ENCODE data around the gene PADI6.

The PADI6 gene

GRCh38 chr1:17425806-17426600 is 54.0 kb downstream of the PADI6 start:
- H3K4me1 ChIP-seq (ENCODE audit: low read depth, poor library complexity, severe bottlenecking), result no peaks in the 10 kb centered on the region
- no peaks in the 10 kb centered on the region for H3K27me3 ChIP-seq (ENCODE audit: insufficient read depth, low read depth)
- no peak for TF ChIP-seq CTCF (conservative IDR thresholded peaks at IDR 0.05; ENCODE audit: low read depth, low read length)
- no peak overlapping the region for H3K4me3 ChIP-seq (IDR thresholded peaks at IDR 0.05; ENCODE audit: insufficient read depth, low read depth, low read length)
- no peak overlapping the region for H3K9ac ChIP-seq
- no peak overlapping the region for H3K27ac ChIP-seq
- no peak overlapping the region for H3K4me2 ChIP-seq
- no peak overlapping the region for H2AFZ ChIP-seq (ENCODE audit: low read depth)
- H4K20me1 ChIP-seq (ENCODE audit: insufficient read depth), result peaks cover 14% of the 10 kb centered on the region; the same call in 1 of the 2 replicates
- peaks cover 7% of the 10 kb centered on the region; the same call in 1 of the 2 replicates for H3K36me3 ChIP-seq (ENCODE audit: insufficient read depth)
- H3K79me2 ChIP-seq (ENCODE audit: insufficient read depth, low read depth), result peaks cover 41% of the 10 kb centered on the region

GRCh38 chr1:17427696-17428660 is 56.0 kb downstream of the PADI6 start:
- Histone ChIP-seq H3K4me1 (ENCODE audit: low read depth, poor library complexity, severe bottlenecking) (no peaks in the 10 kb centered on the region), H3K27me3 (ENCODE audit: insufficient read depth, low read depth) (no peaks in the 10 kb centered on the region), H3K4me3 (IDR thresholded peaks at IDR 0.05; ENCODE audit: insufficient read depth, low read depth, low read length) (no peak overlapping the region), H3K36me3 (ENCODE audit: insufficient read depth) (no peaks in the 10 kb centered on the region; the same call in 1 of the 2 replicates), H3K4me2 (no peak overlapping the region), H3K79me2 (ENCODE audit: insufficient read depth, low read depth) (peaks cover 58% of the 10 kb centered on the region), H4K20me1 (ENCODE audit: insufficient read depth) (peaks cover 14% of the 10 kb centered on the region), H3K9ac (no peak overlapping the region), H3K27ac (no peak overlapping the region), H2AFZ (ENCODE audit: low read depth) (no peak overlapping the region)
- TF ChIP-seq CTCF (conservative IDR thresholded peaks at IDR 0.05; ENCODE audit: low read depth, low read length), result no peak

- Histone ChIP-seq H3K9ac (no peak overlapping the region), H3K4me3 (IDR thresholded peaks at IDR 0.05; ENCODE audit: insufficient read depth, low read depth, low read length) (no peak overlapping the region), H4K20me1 (ENCODE audit: insufficient read depth) (peaks cover 18% of the 10 kb centered on the region), H3K36me3 (ENCODE audit: insufficient read depth) (no peaks in the 10 kb centered on the region; the same call in 1 of the 2 replicates), H3K79me2 (ENCODE audit: insufficient read depth, low read depth) (peaks cover 70% of the 10 kb centered on the region), H3K27ac (no peak overlapping the region), H2AFZ (ENCODE audit: low read depth) (no peak overlapping the region), H3K4me1 (ENCODE audit: low read depth, poor library complexity, severe bottlenecking) (no peaks in the 10 kb centered on the region), H3K27me3 (ENCODE audit: insufficient read depth, low read depth) (no peaks in the 10 kb centered on the region), H3K4me2 (no peak overlapping the region)
- no peak for TF ChIP-seq CTCF (conservative IDR thresholded peaks at IDR 0.05; ENCODE audit: low read depth, low read length)
These were observed 57.2 kb downstream of the PADI6 start for GRCh38 chr1:17429183-17429582.

- H2AFZ ChIP-seq (ENCODE audit: low read depth), result no peak overlapping the region
- no peak overlapping the region for H3K27ac ChIP-seq
- no peak overlapping the region for H3K4me2 ChIP-seq
- no peak for TF ChIP-seq CTCF (conservative IDR thresholded peaks at IDR 0.05; ENCODE audit: low read depth, low read length)
- H4K20me1 ChIP-seq (ENCODE audit: insufficient read depth), result peaks cover 28% of the 10 kb centered on the region
- peaks cover 21% of the 10 kb centered on the region for H3K4me1 ChIP-seq (ENCODE audit: low read depth, poor library complexity, severe bottlenecking)
- no peak overlapping the region for H3K4me3 ChIP-seq (IDR thresholded peaks at IDR 0.05; ENCODE audit: insufficient read depth, low read depth, low read length)
- H3K9ac ChIP-seq, result no peak overlapping the region
- H3K79me2 ChIP-seq (ENCODE audit: insufficient read depth, low read depth), result peaks cover 90% of the 10 kb centered on the region
- no peaks in the 10 kb centered on the region for H3K27me3 ChIP-seq (ENCODE audit: insufficient read depth, low read depth)
- H3K36me3 ChIP-seq (ENCODE audit: insufficient read depth), result no peaks in the 10 kb centered on the region; the same call in 1 of the 2 replicates
These were observed 60.4 kb downstream of the PADI6 start for GRCh38 chr1:17432412-17432811.

Data from KMS-11 (cell line).